GM23248 (cell line): ENCODE results near the gene FMR1. TPM values are rescaled to one million over a fixed set of nuclear protein-coding genes. Genes with fewer than 3 reads are reported as not detected.

Experiments used
- DNase-seq: peaks from one replicate; pipeline ENCODE4 v3.0.0-alpha.2; 2015
- H2AFZ ChIP-seq: fragments of 200-600 bp; sonication (generic); 2 replicates; pipeline ENCODE4 v1.6.1; 2016; ENCODE audit warnings: antibody characterized with exemption
- H3F3A ChIP-seq: fragments of 200-600 bp; sonication (generic); 2 replicates; pipeline ENCODE4 v1.6.1; 2016; ENCODE audit warnings: mild to moderate bottlenecking, antibody characterized with exemption, mixed run types; ENCODE audit not compliant: insufficient read depth
- H3K27ac ChIP-seq: fragments of 200-600 bp; sonication (generic); 2 replicates; pipeline ENCODE4 v1.5.1; 2016; ENCODE audit warnings: mild to moderate bottlenecking
- H3K27me3 ChIP-seq: fragments of 200-600 bp; sonication (generic); replicated peaks from 2 replicates; pipeline ENCODE4 v1.6.1; 2016; ENCODE audit warnings: mild to moderate bottlenecking; ENCODE audit not compliant: insufficient read depth
- H3K36me3 ChIP-seq: fragments of 200-600 bp; sonication (generic); 2 replicates; pipeline ENCODE4 v1.6.1; 2016; ENCODE audit warnings: low read depth, mild to moderate bottlenecking
- H3K4me1 ChIP-seq: fragments of 200-600 bp; sonication (generic); 2 replicates; pipeline ENCODE4 v1.6.1; 2016; ENCODE audit warnings: mild to moderate bottlenecking; ENCODE audit not compliant: insufficient read depth
- H3K4me2 ChIP-seq: fragments of 200-600 bp; sonication (generic); one replicate; pipeline ENCODE4 v1.6.1; 2016; ENCODE audit warnings: mild to moderate bottlenecking; ENCODE audit not compliant: unreplicated experiment
- H3K4me3 ChIP-seq: fragments of 200-600 bp; sonication (generic); 2 replicates; pipeline ENCODE4 v1.5.1; 2016; ENCODE audit warnings: mild to moderate bottlenecking
- H3K79me2 ChIP-seq: fragments of 200-600 bp; sonication (generic); 2 replicates; pipeline ENCODE4 v1.6.1; 2016; ENCODE audit warnings: mild to moderate bottlenecking; ENCODE audit not compliant: insufficient read depth
- H3K9ac ChIP-seq: fragments of 200-600 bp; sonication (generic); 2 replicates; pipeline ENCODE4 v1.6.1; 2016; ENCODE audit warnings: mild to moderate bottlenecking
- H3K9me2 ChIP-seq: fragments of 200-600 bp; sonication (generic); 2 replicates; pipeline ENCODE4 v1.6.1; 2016; ENCODE audit warnings: mixed run types, mild to moderate bottlenecking, moderate library complexity; ENCODE audit not compliant: insufficient read depth
- H3K9me3 ChIP-seq: fragments of 200-600 bp; sonication (generic); one replicate; pipeline ENCODE4 v1.6.1; 2017; ENCODE audit warnings: low read depth
- H4K20me1 ChIP-seq: fragments of 200-600 bp; sonication (generic); 2 replicates; pipeline ENCODE4 v1.6.0; 2016; ENCODE audit not compliant: insufficient read depth
- EZH2 ChIP-seq: fragments of 200-600 bp; sonication (generic); IDR thresholded peaks from 2 replicates; pipeline ENCODE4 v1.6.1; 2018; ENCODE audit warnings: antibody characterized with exemption, mild to moderate bottlenecking; ENCODE audit not compliant: insufficient read depth, poor library complexity, severe bottlenecking
- EZH2phosphoT487 ChIP-seq: fragments of 200-600 bp; sonication (generic); IDR thresholded peaks from 2 replicates; pipeline ENCODE4 v1.6.1; 2018; ENCODE audit warnings: antibody characterized with exemption, moderate library complexity, mild to moderate bottlenecking, low read depth; ENCODE audit not compliant: insufficient read depth
- WGBS, 2 experiments: methylation state at CpG; one replicate each; pipeline ENCODE4 v1.1.6; 2015 to 2017; ENCODE audit warnings: low lambda C conversion rate in 2 of 2, low coverage in 1 of 2; ENCODE audit errors: missing lambda C conversion rate in 2 of 2; 5-methylcytosine and 5-hydroxymethylcytosine counted together
- in situ Hi-C: fragments of 300-500 bp; cut with MboI; formaldehyde crosslinking; loops from 2 replicates; pipeline ENCODE4 v1.15.0; 2020
- polyA plus RNA-seq: library from polyadenylated mRNA; unstranded; fragments of >200 nt; fragmentation: Nextera tagmentation; extraction: Ambion mirVana; gene quantifications from 2 replicates; pipeline ENCODE4 v1.2.1, GENCODE V29; 2016
- total RNA-seq: library from RNA; depleted of rRNA; stranded (reverse); fragments of >200 nt; shearing (Covaris generic); gene quantifications from 2 replicates; pipeline ENCODE4 v1.2.3, GENCODE V29; 2014

FMR1 gene
- total and polyA plus RNA-seq, 2 experiments from 2014 or later, result 6.8 to 14.7 TPM

DNA sequence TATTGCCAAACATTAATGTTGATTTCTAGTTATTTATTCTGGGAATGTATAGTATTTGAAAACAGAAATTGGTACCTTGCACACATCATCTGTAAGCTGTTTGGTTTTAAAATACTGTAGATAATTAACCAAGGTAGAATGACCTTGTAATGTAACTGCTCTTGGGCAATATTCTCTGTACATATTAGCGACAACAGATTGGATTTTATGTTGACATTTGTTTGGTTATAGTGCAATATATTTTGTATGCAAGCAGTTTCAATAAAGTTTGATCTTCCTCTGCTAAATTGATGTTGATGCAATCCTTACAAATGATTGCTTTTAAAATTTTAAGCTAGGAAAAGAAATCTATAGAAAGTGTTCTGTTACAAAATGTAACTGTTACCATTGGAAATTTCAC, 38.6 kb downstream of the FMR1 start:
- no peak overlapping the region for H3K27ac ChIP-seq
- H2AFZ ChIP-seq, result no peak overlapping the region
- no peaks in the 10 kb centered on the region for H4K20me1 ChIP-seq
- peaks cover 11% of the 10 kb centered on the region; the same call in 1 of the 2 replicates for H3K36me3 ChIP-seq
- no peak overlapping the region for H3K4me2 ChIP-seq
- TF ChIP-seq EZH2, result no peak
- no peak for TF ChIP-seq EZH2phosphoT487
- H3K9ac ChIP-seq, result no peak overlapping the region
- in situ Hi-C loops, result no loop called here
- H3K4me3 ChIP-seq, result no peak overlapping the region
- no peaks in the 10 kb centered on the region for H3K9me2 ChIP-seq
- H3K27me3 ChIP-seq, result no peaks in the 10 kb centered on the region
- no peak for DNase-seq
- no peaks in the 10 kb centered on the region for H3F3A ChIP-seq
- no peaks in the 10 kb centered on the region for H3K9me3 ChIP-seq
- no peaks in the 10 kb centered on the region for H3K79me2 ChIP-seq
- no peaks in the 10 kb centered on the region for H3K4me1 ChIP-seq
- 91 to 100% methylated on average over 1 of the region's 1 CpG for WGBS, 2 experiments

DNA sequence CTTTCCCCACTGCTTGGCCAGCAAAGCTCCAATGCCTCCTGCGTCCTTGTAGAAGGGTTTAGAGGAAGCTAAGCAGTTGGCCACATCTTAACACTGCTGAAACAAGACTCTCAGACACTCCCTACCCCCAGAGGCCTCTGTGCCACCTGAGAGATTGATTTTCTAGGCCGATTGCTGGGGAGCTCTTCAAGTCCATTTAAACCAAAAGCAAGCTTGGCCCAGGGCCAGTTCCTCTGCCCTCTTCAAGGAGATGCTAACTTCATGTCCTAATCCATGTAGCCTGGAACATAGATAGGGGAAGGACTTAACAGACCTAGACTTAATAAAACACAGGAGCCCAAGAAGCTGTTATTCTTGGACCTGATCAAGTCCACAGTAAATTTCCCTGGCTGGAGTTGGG, 42.3 kb downstream of the FMR1 start:
- Histone ChIP-seq H3K4me3 (no peak overlapping the region), H3K4me1 (peaks cover 6% of the 10 kb centered on the region; the same call in 1 of the 2 replicates), H4K20me1 (no peaks in the 10 kb centered on the region), H3K9me2 (no peaks in the 10 kb centered on the region), H2AFZ (no peak overlapping the region), H3K36me3 (no peaks in the 10 kb centered on the region), H3K4me2 (no peak overlapping the region), H3F3A (0 out of 2 replicates have a peak, but pooled peaks cover 5% of the 10 kb centered on the region), H3K79me2 (no peaks in the 10 kb centered on the region), H3K27me3 (no peaks in the 10 kb centered on the region), H3K9ac (no peak overlapping the region), H3K9me3 (no peaks in the 10 kb centered on the region), H3K27ac (no peak overlapping the region)
- WGBS, 2 experiments, result 93 to 100% methylated on average over 2 of the region's 2 CpGs
- DNase-seq, result no peak
- no peak for TF ChIP-seq EZH2phosphoT487
- no peak for TF ChIP-seq EZH2
- in situ Hi-C loops, result no loop called here

- H3K4me3 ChIP-seq, result no peak overlapping the region
- 0 out of 2 replicates have a peak, but pooled peaks cover 5% of the 10 kb centered on the region for H3F3A ChIP-seq
- DNase-seq, result no peak
- no peak overlapping the region for H3K4me2 ChIP-seq
- 90 to 95% methylated on average over 2 of the region's 2 CpGs for WGBS, 2 experiments
- H3K9me2 ChIP-seq, result no peaks in the 10 kb centered on the region
- no peaks in the 10 kb centered on the region for H3K9me3 ChIP-seq
- no peak overlapping the region for H2AFZ ChIP-seq
- no peak overlapping the region for H3K27ac ChIP-seq
- H3K27me3 ChIP-seq, result no peaks in the 10 kb centered on the region
- no peaks in the 10 kb centered on the region for H4K20me1 ChIP-seq
- peaks cover 6% of the 10 kb centered on the region; the same call in 1 of the 2 replicates for H3K4me1 ChIP-seq
- in situ Hi-C loops, result no loop called here
- H3K79me2 ChIP-seq, result no peaks in the 10 kb centered on the region
- no peak overlapping the region for H3K9ac ChIP-seq
- no peaks in the 10 kb centered on the region for H3K36me3 ChIP-seq
- TF ChIP-seq EZH2phosphoT487 (no peak), EZH2 (no peak)
Observed at GRCh38 chrX:147957291-147957690, 45.6 kb downstream of the FMR1 start.

GRCh38 chrX:147958291-147958690, 46.6 kb downstream of the FMR1 start:
- no peaks in the 10 kb centered on the region for H3K79me2 ChIP-seq
- H4K20me1 ChIP-seq, result no peaks in the 10 kb centered on the region
- TF ChIP-seq EZH2phosphoT487 (no peak), EZH2 (no peak)
- H3K4me1 ChIP-seq, result peaks cover 6% of the 10 kb centered on the region; the same call in 1 of the 2 replicates
- 0 out of 2 replicates have a peak, but pooled peaks cover 5% of the 10 kb centered on the region for H3F3A ChIP-seq
- no peak overlapping the region for H3K4me3 ChIP-seq
- WGBS, 2 experiments, result 9 to 11% methylated on average over 1 of the region's 1 CpG
- no peaks in the 10 kb centered on the region for H3K9me3 ChIP-seq
- no peak overlapping the region for H3K4me2 ChIP-seq
- H3K27me3 ChIP-seq, result no peaks in the 10 kb centered on the region
- in situ Hi-C loops, result no loop called here
- H3K27ac ChIP-seq, result peak overlapping the region; percentile 8; the same call in 1 of the 2 replicates
- DNase-seq, result peak; percentile 66
- no peak overlapping the region for H2AFZ ChIP-seq
- H3K36me3 ChIP-seq, result no peaks in the 10 kb centered on the region
- H3K9me2 ChIP-seq, result no peaks in the 10 kb centered on the region
- no peak overlapping the region for H3K9ac ChIP-seq
